Limb (tissue), 2 donors: ENCODE measurements around the gene FNDC3B.

Experiments
- DNase-seq, 2 donors: peaks; one replicate each; pipeline ENCODE4 v3.0.0-alpha.2; 2016; ENCODE audit errors: extremely low spot score in 2 of 2

The FNDC3B gene

GRCh38 chr3:172052405-172052804 lies 13.0 kb downstream of the FNDC3B start:
- no peak for DNase-seq

- DNase-seq = no peak
Measured at GRCh38 chr3:172054115-172054764, 14.9 kb downstream of the FNDC3B start.

GRCh38 chr3:172056416-172056815 lies 17.0 kb downstream of the FNDC3B start:
- no peak for DNase-seq

GRCh38 chr3:172057059-172057458 lies 17.7 kb downstream of the FNDC3B start:
- no peak for DNase-seq

GRCh38 chr3:172057624-172058327 lies 18.4 kb downstream of the FNDC3B start:
- DNase-seq = no peak

- DNase-seq = no peak
Measured at GRCh38 chr3:172059532-172059931, 20.2 kb downstream of the FNDC3B start.

GRCh38 chr3:172060234-172060633 lies 20.9 kb downstream of the FNDC3B start:
- no peak for DNase-seq

- DNase-seq = no peak
Measured at GRCh38 chr3:172061724-172062184, 22.4 kb downstream of the FNDC3B start.

GRCh38 chr3:172062761-172063160 lies 23.4 kb downstream of the FNDC3B start:
- no peak for DNase-seq

GRCh38 chr3:172063456-172064432 lies 24.4 kb downstream of the FNDC3B start:
- DNase-seq = no peak

GRCh38 chr3:172065527-172065926 lies 26.1 kb downstream of the FNDC3B start:
- peak in 1 of 2 donors; percentile 78 for DNase-seq

GRCh38 chr3:172065967-172066762 lies 26.8 kb downstream of the FNDC3B start:
- DNase-seq = no peak

- DNase-seq = no peak
Measured at GRCh38 chr3:172066880-172067796, 27.8 kb downstream of the FNDC3B start.

- no peak for DNase-seq
Measured at GRCh38 chr3:172067837-172068440, 28.6 kb downstream of the FNDC3B start.

GRCh38 chr3:172068977-172069376 lies 29.6 kb downstream of the FNDC3B start:
- DNase-seq = no peak

GRCh38 chr3:172069478-172069877 lies 30.1 kb downstream of the FNDC3B start:
- no peak for DNase-seq

- no peak for DNase-seq
Measured at GRCh38 chr3:172070269-172070668, 30.9 kb downstream of the FNDC3B start.

GRCh38 chr3:172070802-172071201 lies 31.4 kb downstream of the FNDC3B start:
- no peak for DNase-seq

GRCh38 chr3:172071780-172072330 lies 32.5 kb downstream of the FNDC3B start:
- DNase-seq = no peak
